HG03442 (cell line): ENCODE measurements around the gene RAX2.

ENCODE experiments used
- ATAC-seq: cut with Tn5 transposase; IDR thresholded peaks from one replicate; pipeline ENCODE4 v1.9.1; 2021; ENCODE audit warnings: mild to moderate bottlenecking, moderate library complexity; ENCODE audit not compliant: unreplicated experiment

RAX2 gene

DNA sequence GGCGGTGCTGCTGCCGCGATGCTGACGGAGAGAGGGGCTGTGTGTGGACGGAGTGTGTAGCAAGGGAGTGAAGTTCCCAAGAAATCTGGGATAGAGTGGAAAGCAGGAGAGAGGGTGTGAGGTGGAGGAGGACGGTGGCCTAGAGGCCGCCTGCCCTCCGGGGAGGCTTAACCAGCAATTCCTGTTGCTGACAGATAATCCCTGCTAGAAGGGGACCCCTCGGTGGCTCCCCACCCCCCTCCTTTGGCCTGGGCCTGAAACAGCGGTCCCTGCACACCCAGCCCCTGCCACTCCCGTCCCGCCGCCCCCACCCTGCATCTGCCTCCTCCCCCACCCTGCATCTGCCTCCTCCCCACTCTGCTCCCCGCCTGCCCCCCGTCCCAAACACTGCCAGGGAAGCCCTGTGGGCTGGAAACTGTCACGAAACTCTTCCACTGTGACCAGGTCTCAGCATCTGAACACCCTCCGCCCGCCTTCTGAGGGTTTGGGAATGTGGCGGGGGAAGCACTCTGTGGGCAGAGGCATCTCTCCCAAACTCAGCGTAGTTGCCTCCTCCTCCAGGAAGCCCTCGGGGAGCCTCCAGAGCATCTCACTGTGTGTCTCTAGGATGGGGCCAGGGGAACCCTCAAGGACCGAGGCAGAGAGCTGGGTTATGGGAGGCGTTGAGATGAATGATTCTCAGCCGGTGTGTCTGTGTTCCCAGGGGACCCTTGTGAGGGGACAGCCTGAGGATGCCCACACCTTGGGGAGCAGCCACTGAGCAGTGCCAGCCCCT is 31.3 kb upstream of the RAX2 start:
- ATAC-seq = no peak

DNA sequence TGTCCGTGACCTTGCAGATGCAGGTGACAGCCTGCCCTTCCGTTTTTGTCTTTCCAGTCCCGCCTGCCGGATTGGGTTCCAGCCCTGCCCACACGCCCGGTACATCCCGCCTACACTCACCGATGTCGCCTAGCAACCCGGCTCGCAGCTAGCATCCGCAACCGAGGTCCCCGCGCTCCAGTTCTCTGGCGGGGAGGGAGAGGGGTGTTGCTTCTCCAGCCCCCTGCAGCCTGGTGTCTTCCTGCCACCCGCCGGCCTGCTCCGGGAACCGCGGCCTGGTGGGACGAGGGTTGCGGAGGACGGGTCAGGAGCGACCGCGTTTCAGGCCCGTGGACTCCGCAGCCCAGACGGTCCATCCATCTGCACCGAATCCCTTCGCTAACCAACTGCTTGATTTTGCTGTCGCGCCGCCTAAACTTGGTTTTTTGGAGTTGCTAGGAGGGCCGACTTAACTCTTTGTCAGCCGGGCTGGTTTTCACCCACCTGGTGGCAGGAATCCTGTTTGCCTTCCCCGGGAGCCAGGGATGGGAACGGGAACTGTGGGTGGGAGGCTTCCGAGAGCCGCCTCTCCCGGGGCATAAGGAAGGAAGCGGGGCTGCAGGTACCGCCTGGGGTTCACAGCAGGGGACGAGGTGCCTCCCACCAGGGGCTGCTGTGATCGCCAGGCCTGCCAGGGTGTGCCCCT is 29.5 kb upstream of the RAX2 start:
- ATAC-seq = no peak

DNA sequence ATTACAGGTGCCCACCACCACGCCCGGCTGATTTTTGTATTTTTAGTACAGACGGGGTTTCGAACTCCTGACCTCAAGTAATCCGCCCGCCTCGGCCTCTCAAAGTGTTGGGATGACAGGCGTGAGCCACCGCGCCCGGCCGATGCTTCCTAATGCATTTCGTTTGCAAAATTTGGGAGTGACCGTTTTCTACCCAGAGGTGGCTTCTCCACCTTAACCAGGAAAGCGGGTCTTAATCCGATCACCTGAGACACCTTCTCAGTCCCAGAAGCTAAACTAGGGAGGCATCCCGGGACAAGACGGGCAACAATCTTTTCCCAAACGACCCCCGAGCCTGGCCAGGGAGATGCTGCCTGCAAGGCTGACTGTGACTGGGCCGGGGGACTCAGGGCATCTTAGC is 29.0 kb upstream of the RAX2 start:
- ATAC-seq = no peak

DNA sequence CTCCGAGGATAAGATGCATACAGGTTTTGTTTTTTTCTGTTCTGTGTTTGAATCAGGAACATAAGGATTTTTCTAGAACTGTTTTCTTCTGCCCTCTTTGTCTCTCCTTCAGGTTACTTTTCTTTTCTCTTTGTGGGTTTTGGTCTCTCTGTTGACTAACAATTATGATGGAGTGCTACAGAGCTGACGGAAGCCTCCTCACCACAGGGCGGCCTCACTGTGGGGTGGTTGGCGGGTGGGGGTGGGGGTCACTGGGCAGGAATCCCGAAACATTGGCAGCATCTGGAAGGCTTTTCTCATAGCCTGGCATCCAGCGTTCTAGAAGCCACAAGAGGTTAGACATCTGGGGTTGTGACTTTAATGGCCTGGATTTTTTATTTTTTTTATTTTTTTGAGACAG is 26.1 kb upstream of the RAX2 start:
- no peak for ATAC-seq

DNA sequence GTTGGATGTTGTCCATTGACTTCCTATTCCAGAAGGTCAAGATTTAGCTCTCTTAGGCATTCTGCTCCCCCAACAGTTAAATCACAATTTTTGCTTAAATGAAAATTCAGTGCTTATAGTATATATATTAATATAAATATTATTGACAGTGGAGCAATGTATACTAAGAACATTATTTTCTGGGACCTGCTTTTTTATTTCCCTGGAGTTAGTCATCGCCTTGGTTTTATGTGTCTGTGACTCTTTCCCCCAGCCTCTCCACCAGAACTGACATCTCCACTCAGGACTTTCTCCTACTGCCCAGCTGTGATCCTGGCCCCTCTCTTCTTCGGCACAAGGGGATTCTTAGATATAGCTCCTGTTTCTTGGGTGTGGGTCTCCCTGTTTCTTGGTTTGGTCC is 24.3 kb upstream of the RAX2 start:
- ATAC-seq = no peak

DNA sequence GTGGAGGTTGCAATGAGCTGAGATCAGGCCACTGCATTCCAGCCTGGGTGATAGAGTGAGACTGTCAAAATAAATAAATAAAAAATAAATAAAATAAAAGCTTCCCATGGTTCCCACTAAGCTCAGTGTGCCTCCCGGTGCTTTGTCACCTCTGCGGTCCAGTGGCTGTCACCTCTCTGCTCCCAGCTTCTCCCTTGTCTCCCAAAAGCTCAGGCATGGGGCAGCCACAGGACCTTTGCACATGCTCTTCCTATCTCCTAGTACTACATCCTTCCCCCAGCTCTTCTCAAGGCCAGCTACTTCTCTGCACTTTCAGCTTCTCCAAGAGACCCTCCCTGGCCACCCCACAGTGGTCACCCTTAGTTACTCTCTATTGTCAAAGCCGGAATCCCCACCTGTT is 21.8 kb upstream of the RAX2 start:
- no peak for ATAC-seq

DNA sequence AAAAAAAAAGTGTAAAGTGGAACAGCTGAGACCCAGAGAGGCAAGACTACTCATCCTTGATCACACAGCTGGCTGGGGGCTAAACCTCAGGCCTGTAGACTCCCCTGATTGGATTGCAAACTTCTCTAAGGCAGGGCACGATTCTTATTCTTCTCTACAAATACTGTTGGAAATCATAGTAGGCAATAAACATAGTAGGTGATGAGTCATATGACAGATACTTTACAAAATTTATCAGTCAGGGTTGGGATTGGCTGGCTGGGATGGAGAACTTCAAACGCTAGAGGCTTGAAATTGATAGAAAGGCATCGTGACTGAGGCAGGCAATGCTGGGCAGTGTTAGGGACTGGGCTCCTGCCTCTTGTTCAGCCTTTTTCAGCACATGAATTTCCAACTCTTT is 20.1 kb upstream of the RAX2 start:
- no peak for ATAC-seq

DNA sequence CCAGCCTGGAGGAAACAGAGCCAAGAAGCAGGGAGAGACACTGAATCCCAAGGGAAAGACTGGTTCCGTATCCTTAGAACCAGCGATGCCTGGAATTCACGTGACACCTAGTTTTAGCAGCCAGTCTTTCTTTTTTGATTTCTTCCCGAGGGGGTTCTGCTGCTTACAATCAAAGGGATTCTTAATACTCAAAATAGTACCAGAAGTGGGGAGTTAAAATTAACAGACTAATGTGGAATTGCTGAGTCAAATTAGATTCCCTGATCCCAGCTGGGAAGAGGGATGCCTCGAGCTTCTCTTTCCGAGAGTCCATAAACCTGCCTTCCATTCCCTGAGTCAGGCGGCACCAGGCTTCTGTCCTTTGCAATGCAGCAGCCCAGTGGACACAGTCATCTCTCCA is 18.9 kb upstream of the RAX2 start:
- no peak for ATAC-seq

DNA sequence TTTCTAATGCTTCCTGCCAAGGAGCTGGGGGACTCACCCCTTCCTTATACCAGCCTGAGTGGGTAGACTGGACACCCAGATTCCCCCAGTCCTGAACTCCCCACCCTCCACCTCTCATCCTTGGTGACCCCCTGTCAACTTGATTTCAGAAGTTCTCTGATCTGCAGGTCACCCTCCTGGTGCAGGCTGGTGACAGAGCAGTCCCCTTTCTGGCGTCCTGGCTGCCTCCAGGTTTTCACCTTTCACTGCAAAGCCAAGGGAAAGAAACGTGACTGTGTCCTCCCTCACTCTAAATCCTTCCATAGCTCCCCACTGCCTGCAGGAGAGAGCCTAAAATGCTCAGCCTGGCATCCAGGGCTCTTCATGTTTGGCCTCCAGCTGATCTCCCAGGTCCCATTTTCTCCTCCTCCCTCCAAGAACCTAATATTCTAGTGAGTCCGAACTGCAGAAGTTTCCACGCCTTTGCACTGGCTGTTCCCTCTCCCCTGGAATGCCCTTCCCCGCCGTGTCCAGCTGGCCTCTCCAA is 18.2 kb upstream of the RAX2 start:
- no peak for ATAC-seq

DNA sequence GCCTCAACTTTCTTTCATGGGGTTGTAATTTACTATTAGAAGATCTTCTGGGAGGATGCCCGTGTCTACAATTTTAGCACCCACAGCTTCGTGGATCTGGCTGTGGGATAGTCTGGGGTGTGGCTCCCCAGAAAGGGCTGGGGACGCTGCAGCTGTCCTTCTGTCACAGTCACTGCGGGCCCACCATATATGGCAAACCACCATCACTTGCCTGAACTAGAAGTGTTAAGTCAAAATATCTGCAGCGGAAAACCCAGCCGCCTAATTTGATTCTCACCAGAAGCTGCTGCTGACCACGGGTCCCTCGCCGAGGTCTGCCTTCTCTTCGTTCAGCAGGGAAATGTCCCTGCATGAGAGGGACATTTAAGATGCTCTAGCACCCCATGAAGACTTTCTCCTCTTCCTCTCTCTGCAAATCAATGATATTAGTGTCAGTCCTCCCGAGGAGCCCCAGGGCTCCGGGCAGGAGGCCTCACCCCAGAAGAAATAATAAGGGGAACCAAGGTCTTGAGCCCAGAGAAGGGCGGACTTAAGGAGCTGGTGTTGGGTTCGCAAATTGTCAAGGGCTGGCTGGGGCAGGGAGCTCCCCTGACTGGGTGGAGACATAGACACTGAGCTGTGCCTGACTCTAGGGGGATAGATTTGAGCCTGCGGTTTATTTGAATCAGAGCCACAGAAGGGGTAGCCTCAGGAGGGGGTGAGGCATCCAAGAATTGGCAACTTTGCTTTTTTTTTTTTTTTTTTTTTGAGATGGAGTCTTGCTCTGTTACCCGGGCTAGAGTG is 17.2 kb upstream of the RAX2 start:
- no peak for ATAC-seq

DNA sequence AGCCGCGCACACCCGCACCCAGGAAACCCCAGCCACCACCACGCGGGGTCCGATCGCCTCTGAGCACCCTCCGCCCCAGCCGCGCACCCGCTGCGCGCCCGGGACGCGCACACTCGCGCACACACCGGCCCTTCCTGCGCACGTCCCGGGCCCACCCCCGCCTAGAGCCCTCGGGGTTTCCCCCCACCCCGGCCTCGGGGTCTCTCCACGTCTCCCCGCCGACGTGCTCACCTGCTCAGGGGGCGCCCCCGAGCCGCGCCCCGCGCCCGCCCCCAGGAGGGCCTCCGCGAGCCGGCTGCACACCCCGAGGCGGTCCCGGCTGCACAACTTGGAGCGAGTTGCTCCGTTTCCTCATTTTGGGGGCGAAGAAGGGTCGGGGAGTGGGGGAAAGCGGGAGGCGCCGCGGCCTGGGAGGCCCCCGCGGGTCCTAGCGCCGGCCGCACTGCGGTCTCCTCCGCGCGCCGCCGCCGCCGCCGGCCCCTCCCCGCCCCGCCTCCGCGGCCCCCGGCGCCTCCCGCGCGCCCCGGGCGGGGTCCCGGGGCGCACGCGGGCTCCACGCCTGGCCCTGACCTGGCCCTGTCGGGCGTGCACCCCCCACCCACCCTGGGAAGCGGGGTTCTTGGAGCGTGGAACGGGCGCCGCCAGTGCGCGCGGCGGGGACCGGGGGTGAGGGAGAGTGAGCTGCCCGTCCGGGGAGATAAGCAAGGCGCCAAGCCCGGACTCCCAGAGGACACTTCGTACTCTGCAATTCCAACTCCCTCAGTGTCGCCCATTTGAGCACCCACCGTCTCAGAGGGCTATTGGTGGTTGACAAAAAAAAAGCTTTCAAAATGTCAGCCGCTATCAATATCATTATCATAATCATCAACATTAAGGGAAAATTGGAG is 14.2 kb upstream of the RAX2 start, which contains the start of gene MATK:
TSS of gene MATK (minus strand) at position 444 of the 887 bp plus-strand sequence. CDS start 1,246 bp downstream, outside the sequence.
- no peak for ATAC-seq

DNA sequence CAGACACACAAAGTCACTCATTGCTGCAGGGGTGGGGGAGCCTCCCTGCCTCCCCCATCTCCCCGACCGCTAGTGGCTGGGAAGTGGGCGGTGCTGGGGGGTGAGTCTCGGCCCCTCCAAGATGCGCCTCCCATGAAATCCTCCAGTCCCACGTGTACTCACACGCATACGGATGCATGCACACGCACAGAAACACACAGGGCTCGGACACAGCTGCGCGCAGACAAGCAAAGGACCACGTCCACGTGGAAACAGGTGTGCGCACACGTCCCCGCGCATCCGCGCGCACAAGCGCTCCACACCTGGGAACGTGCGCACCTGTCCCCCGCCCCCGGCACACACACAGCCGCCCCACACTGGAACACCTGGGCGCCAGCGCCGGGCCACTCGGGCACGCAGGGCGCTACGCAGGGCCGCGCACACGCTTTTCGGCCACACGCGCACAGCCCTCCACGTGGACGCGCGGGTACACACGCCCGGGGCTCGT is 13.5 kb upstream of the RAX2 start:
- ATAC-seq = no peak

DNA sequence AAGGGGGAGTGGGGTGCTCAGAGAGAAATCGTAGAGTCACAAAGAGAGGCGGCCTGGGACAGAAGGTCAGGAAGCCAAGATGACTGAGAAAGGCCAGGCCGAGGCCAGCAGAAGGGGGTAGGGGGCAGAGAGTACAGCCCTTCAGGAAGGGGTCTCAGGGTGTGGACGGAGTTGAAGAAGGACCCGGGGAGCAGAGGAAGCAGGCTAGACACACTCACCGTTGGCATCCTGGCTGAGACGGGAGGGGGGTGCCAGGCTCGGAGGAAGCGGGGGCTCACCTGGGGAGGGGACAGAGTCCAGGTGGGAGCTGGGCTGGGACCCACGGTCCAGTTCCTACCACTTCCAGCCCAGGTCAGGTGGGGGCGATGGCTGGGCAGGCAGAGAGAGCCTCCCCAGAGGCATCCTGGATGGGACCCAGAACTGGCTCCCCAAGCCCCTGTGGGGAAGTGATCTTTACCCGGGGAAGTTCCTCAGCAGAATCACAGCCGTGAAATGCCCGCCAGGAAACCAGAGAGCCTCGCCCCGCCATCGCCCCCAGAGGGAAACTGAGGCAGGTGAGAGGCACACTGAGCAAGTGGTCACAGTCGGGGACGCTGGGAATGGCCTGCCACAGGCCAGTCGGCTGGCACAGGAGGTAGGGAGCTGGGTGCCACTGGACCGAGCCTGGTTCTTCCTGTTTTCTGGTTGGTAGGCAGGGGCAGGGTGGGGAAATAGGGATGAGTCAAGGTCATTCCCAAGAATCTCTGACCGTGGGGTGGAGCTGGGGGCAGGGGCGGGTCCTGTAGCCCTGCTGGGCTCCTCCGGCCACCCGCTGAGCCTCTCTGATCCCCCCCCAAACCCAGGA is 12.8 kb upstream of the RAX2 start:
- no peak for ATAC-seq

DNA sequence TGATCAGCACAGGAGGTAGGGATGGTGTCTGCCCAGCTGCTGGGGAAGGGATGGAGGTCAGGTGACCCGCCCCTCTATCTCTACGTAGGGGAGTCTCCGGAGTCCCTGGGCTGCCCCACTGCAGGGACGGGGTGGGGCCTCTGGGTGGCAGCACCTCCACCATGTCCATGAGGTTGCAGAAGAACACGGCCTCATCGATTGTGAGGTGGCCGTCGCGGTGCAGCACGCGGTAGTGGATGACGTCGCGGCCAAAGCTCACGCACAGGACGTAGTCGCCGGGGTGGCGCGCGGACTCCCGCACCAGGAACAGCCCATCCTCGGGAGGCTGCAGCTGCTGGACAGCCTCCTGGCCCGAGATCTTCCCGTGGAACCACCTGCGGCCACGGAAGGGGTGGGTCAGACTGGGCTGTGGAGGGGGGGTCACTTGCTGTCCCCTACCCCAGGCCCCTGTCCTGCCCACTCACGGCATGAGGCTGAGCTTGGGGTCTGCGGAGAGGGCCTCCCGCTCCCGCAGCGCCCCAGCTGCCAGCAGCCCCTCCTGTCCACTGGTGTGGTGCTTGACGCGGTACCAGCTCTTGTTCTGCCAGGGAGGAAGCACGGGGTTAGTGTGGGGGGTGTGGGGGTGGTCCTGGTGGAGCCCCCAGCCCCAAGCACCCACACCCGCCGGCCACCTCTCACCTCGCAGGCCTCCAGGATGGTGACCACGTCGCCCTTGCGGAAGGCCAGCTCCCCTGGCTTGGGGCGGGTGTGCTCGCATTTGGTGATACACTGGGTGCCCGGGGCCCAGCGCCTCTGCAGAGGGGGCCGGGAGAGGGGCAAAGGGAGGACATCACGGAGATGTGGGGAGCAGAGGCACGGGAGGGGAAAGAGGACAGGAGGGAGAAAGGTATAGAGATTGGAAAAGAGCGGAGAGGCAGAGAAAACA is 11.9 kb upstream of the RAX2 start:
- ATAC-seq = no peak

DNA sequence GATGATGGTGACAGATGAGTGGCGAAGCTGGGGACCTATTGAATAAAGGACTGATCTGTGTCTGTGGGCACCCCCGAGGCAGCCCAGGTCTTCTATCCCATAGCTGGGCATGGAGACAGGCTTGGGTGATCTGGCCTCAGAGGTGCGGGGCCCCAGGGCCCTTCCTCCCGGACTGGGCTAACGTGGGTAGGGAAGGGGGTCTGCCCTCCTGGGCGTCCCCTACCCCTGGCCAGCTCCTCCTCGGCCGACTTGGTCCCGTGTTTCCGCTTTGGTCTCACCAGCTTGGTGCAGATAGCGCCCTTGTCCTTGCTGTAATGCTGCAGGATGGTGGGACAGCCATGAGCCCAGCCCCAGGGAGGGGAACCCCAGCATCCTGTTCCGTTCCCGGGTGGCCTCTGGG is 10.9 kb upstream of the RAX2 start:
- ATAC-seq = no peak

DNA sequence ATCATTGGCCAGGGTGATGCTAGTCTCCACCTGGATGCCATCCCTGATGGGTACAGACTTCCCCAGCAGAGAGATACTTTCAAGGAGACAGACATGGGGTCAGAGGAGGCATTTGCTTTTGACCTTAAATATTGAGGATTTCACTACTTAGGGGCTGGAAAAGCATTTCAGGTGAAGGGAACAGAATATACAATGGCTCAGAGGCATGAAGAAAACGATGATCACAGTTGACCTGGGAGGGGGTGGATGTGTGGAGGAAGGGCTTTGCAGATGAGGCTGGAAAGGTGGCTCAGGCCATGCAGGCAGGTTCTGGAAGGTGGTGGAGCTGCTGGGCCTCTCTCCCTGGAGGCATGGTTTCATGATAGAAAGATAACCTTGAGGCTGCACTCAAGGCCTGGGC is 10.3 kb upstream of the RAX2 start:
- ATAC-seq = no peak

DNA sequence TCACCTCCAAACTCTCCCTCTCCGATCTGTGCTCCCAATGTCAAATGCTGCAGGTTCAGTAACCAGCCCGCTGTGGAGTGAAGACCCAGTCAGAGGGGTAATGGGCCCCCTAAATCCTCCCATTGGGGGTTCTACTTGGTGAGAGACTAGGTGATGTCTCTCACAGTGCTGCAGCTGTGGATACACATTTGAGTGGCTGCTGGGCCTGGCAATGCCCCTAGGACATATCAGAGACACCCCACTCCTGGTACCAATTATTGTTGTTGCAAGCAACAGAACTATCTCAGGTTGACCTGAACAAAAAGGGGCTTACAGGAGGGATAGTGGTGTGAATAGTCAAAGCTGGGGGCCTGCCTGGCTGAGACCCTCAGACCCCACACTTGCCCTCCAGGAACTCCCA is 9.6 kb upstream of the RAX2 start:
- no peak for ATAC-seq

DNA sequence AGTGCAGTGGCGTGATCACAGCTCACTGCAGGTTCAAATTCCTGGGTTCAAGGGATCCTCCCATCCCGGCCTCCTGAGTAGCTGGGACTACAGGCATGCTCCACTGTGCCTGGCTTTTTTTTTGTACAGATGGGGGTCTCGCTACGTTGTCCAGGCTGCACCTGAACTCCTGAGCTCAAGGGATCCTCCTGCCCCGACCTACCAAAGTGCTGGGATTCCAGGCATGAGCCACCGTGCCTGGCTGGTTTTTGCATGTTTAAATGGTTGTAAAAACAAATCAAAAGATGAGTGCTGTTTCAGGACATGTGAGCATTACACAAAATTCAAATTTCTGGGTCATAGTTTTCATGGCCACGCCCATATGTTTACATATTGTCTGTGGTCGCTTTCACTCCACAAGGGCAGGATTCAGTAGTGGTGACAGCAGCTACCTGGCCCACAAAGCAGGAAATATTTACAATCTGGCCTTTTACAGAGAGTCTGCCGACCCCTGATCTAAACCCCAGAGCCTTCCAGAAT is 8.8 kb upstream of the RAX2 start:
- no peak for ATAC-seq
